Cardiac fibroblast (primary cell): ENCODE data around the gene HOTAIR.

Experiments
- DNase-seq, 2 donors: peaks; one replicate each; pipeline versions ENCODE4 v3.0.0 to v3.0.0-alpha.2; 2010; ENCODE audit warnings: low read depth in 2 of 2
- H3K4me3 ChIP-seq, 2 donors: replicated peaks in 1 of 2; 1 replicate in 1 of 2; 2 replicates in 1 of 2; pipeline ENCODE4 v1.5.1; 2011; ENCODE audit warnings: low read depth in 2 of 2, low read length in 2 of 2, mild to moderate bottlenecking in 2 of 2, moderate library complexity in 1 of 2
- CTCF ChIP-seq: IDR thresholded peaks from one replicate; pipeline ENCODE4 v1.5.1; 2011; ENCODE audit warnings: low read depth, mild to moderate bottlenecking, low read length, inconsistent platforms

Gene HOTAIR

GRCh38 chr12:53949631-53950436 lies 24.9 kb downstream of the HOTAIR start:
- no peak for DNase-seq
- no peak for TF ChIP-seq CTCF
- no peak overlapping the region for H3K4me3 ChIP-seq

GRCh38 chr12:53948650-53949593 lies 25.8 kb downstream of the HOTAIR start:
- H3K4me3 ChIP-seq, result no peak overlapping the region
- TF ChIP-seq CTCF, result no peak
- no peak for DNase-seq

- DNase-seq, result no peak
- H3K4me3 ChIP-seq, result no peak overlapping the region
- TF ChIP-seq CTCF, result no peak
Observed at GRCh38 chr12:53947743-53948142, 27.0 kb downstream of the HOTAIR start.

GRCh38 chr12:53944907-53945847 lies 29.6 kb downstream of the HOTAIR start:
- DNase-seq, result no peak
- no peak for TF ChIP-seq CTCF
- H3K4me3 ChIP-seq, result no peak overlapping the region

GRCh38 chr12:53944209-53944608 lies 30.5 kb downstream of the HOTAIR start:
- no peak for DNase-seq
- no peak for TF ChIP-seq CTCF
- no peak overlapping the region for H3K4me3 ChIP-seq

- no peak for TF ChIP-seq CTCF
- no peak overlapping the region for H3K4me3 ChIP-seq
- DNase-seq, result no peak
Observed at GRCh38 chr12:53942467-53942997, 32.2 kb downstream of the HOTAIR start.
